OCI-LY7 (cell line): Measurements from ENCODE around the gene ENDOG. TPM values are rescaled to one million over a fixed set of nuclear protein-coding genes. Genes with fewer than 3 reads are reported as not detected.
"Not testable (repeated sequence)": the region's sequence is repeated elsewhere in the genome, so short reads cannot be mapped to it uniquely, and the experiment has no call there.

Source experiments
- BruUV-seq: library from RNA; stranded (reverse); fragments of 400-500 nt; replicated peaks from 2 replicates; lab custom pipeline; 2021; lab: Mats Ljungman, UMichigan
- CTCF ChIA-PET: fragments of 300-600 bp; sonication (Branson Sonifier 250); formaldehyde crosslinking; loops from one replicate; lab custom pipeline; 2022; ENCODE audit warnings: antibody characterized with exemption; ENCODE audit not compliant: unreplicated experiment; lab: Charles Lee
- POLR2A ChIA-PET: fragments of 300-600 bp; sonication (Branson Sonifier 250); formaldehyde crosslinking; loops from one replicate; lab custom pipeline; 2022; ENCODE audit warnings: antibody characterized with exemption; lab: Charles Lee
- DNase-seq: peaks from one replicate; pipeline ENCODE4 v3.0.0-alpha.2; 2015; ENCODE audit warnings: low spot score
- H2AFZ ChIP-seq: fragments of 200-600 bp; sonication (generic), shearing (Covaris generic); 2 replicates; pipeline ENCODE4 v1.6.1; 2014; ENCODE audit warnings: mild to moderate bottlenecking, antibody characterized with exemption, low read length, moderate library complexity
- H3K27ac ChIP-seq: fragments of 200-600 bp; sonication (generic); 2 replicates; pipeline ENCODE4 v1.5.1; 2014; ENCODE audit warnings: mixed run types, low read depth, mild to moderate bottlenecking, moderate library complexity, low read length, inconsistent platforms; ENCODE audit not compliant: poor library complexity, severe bottlenecking
- H3K36me3 ChIP-seq: fragments of 200-600 bp; sonication (generic); 2 replicates; pipeline ENCODE4 v1.6.1; 2014; ENCODE audit warnings: mild to moderate bottlenecking, antibody characterized with exemption, low read length, moderate library complexity, mixed read lengths; ENCODE audit not compliant: insufficient read depth
- H3K4me1 ChIP-seq: fragments of 200-600 bp; sonication (generic); 2 replicates; pipeline ENCODE4 v1.5.1; 2014; ENCODE audit warnings: mild to moderate bottlenecking, low read length; ENCODE audit not compliant: insufficient read depth, poor library complexity, severe bottlenecking
- H3K4me2 ChIP-seq: fragments of 200-600 bp; sonication (generic); 2 replicates; pipeline ENCODE4 v1.6.1; 2014; ENCODE audit warnings: mild to moderate bottlenecking, low read length
- H3K4me3 ChIP-seq: fragments of 200-600 bp; sonication (generic); 2 replicates; pipeline ENCODE4 v1.5.1; 2014; ENCODE audit warnings: mild to moderate bottlenecking, low read depth, low read length; ENCODE audit not compliant: poor library complexity, severe bottlenecking
- H3K79me2 ChIP-seq: fragments of 200-600 bp; sonication (generic); 2 replicates; pipeline ENCODE4 v1.6.1; 2016; ENCODE audit warnings: low read depth, mild to moderate bottlenecking, low read length, moderate library complexity, mixed read lengths; ENCODE audit not compliant: insufficient read depth
- H3K9me2 ChIP-seq: fragments of 200-600 bp; sonication (generic); 2 replicates; pipeline ENCODE4 v1.6.1; 2016; ENCODE audit warnings: mild to moderate bottlenecking, low read length, mixed read lengths; ENCODE audit not compliant: insufficient read depth
- H3K9me3 ChIP-seq: fragments of 200-600 bp; sonication (generic); 2 replicates; pipeline ENCODE4 v1.6.1; 2014; ENCODE audit warnings: mild to moderate bottlenecking, mixed run types, low read length, mixed read lengths
- H4K20me1 ChIP-seq: fragments of 200-600 bp; sonication (generic); 2 replicates; pipeline ENCODE4 v1.6.1; 2014; ENCODE audit warnings: mild to moderate bottlenecking, antibody characterized with exemption, low read length, moderate library complexity, mixed read lengths; ENCODE audit not compliant: insufficient read depth
- EZH2phosphoT487 ChIP-seq: fragments of 200-600 bp; sonication (generic); IDR thresholded peaks from 2 replicates; pipeline ENCODE4 v1.6.1; 2018; ENCODE audit warnings: low read depth, borderline replicate concordance, mild to moderate bottlenecking, mixed run types, antibody characterized with exemption, low read length, moderate library complexity, mixed read lengths
- intact Hi-C: fragments of 100-400 bp; cut with micrococcal nuclease; formaldehyde crosslinking; loops from one replicate; pipeline ENCODE4 v1.10.0; 2022; ENCODE audit not compliant: unreplicated experiment
- total RNA-seq, 2 experiments: library from RNA; depleted of rRNA in 1 of 2; stranded (reverse); fragments of >200 nt in 1 of 2; shearing (Covaris generic) in 1 of 2; gene quantifications; 2 replicates each; pipeline ENCODE4 v1.2.3, GENCODE V29; 2014 to 2022
- TF ChIP-seq, protein P1 (sequence below): fragments of 200-600 bp; sonication (generic); conservative IDR thresholded peaks from 2 replicates; pipeline ENCODE4 v1.5.1; 2014; ENCODE audit warnings: mild to moderate bottlenecking, antibody characterized with exemption, low read length, moderate library complexity, mixed read lengths

The ENDOG gene
- total RNA-seq, 2 experiments from 2014 or later = 29.4 to 35.2 TPM

DNA sequence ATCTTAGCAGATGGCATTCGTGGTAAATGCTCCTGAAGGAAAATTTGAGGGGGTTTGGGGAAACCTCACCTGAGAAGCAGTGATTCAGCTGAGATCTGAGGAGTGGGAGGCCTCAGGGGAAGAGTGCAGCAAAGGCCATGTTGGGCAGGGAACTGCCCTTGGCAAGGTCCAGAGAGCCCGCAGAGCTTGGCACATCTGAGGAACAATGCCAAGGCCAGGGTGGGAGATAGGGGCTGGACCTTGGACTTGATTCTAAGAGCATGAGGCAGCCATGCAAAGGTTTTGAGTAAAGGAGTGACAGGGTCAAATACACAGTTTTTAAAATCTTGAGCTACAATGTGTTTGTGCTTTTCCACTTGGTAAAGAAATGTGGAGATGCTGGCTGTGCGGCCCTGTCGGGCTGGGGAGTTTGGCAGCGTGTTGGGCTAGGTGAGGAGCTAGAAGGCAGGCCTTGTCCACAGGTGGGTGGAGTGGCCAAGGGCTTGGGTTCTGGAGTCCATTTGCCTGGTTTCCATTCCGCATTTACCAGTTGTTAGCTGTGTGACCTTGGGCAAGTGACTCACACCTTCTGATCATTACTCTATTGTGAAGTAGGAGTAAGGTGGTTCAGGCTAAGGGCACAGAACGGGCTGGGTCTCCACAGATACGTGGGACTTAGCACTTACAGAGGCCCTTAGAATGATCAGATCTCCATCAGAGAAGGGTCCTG, 25.2 kb upstream of the ENDOG start:
- no peaks in the 10 kb centered on the region for H4K20me1 ChIP-seq
- ChIA-PET CTCF (no interaction called here), POLR2A (interaction anchor here (0.5 to 0.7 kb wide), 2 partner anchors 10 to 51 kb away, joined by 4 to 8 read pairs; no protein-coding TSS in a partner anchor)
- no peak overlapping the region for H3K27ac ChIP-seq
- H3K4me1 ChIP-seq = peaks cover 6% of the 10 kb centered on the region
- no peak overlapping the region for H2AFZ ChIP-seq
- no peak overlapping the region for H3K4me2 ChIP-seq
- no peak for DNase-seq
- TF ChIP-seq, protein P1, sequence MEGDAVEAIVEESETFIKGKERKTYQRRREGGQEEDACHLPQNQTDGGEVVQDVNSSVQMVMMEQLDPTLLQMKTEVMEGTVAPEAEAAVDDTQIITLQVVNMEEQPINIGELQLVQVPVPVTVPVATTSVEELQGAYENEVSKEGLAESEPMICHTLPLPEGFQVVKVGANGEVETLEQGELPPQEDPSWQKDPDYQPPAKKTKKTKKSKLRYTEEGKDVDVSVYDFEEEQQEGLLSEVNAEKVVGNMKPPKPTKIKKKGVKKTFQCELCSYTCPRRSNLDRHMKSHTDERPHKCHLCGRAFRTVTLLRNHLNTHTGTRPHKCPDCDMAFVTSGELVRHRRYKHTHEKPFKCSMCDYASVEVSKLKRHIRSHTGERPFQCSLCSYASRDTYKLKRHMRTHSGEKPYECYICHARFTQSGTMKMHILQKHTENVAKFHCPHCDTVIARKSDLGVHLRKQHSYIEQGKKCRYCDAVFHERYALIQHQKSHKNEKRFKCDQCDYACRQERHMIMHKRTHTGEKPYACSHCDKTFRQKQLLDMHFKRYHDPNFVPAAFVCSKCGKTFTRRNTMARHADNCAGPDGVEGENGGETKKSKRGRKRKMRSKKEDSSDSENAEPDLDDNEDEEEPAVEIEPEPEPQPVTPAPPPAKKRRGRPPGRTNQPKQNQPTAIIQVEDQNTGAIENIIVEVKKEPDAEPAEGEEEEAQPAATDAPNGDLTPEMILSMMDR = no peak
- no peak for TF ChIP-seq EZH2phosphoT487
- H3K36me3 ChIP-seq = peaks cover 76% of the 10 kb centered on the region
- no peak overlapping the region for H3K4me3 ChIP-seq
- peaks cover 7% of the 10 kb centered on the region for H3K79me2 ChIP-seq
- intact Hi-C loops = no loop called here
- no peaks in the 10 kb centered on the region for H3K9me3 ChIP-seq
- BruUV-seq = no TSS peak
- H3K9me2 ChIP-seq = no peaks in the 10 kb centered on the region

DNA sequence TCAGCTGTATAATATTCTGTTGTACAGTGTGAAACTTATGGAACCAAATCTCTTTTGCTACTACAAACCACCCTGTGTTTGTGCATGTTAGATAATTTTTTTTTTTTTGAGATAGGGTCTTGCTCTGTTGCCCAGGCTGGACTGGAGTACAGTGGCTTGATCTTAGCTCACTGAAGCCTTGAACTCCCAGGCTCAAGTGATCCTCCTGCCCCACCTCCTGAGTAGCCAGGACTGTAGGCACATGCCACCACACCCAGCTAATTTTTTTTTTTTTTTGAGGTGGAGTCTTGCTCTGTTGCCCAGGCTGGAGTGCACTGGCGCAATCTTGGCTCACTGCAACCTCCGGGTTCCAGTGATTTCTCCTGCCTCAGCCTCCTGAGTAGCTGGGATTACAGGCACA, 23.3 kb upstream of the ENDOG start:
- DNase-seq, H3K9me2 ChIP-seq, H4K20me1 ChIP-seq, H3K27ac ChIP-seq, H2AFZ ChIP-seq, H3K4me2 ChIP-seq, H3K9me3 ChIP-seq, H3K4me1 ChIP-seq, H3K4me3 ChIP-seq, intact Hi-C loops, H3K79me2 ChIP-seq, BruUV-seq: not testable (repeated sequence)
- ChIA-PET POLR2A (interaction anchor here (0.7 kb wide), 1 partner anchor 236 kb away, joined by 3 read pairs; no protein-coding TSS in a partner anchor), CTCF (interaction anchor here (0.6 kb wide), 1 partner anchor 505 kb away, joined by 3 read pairs; no protein-coding TSS in a partner anchor)
- H3K36me3 ChIP-seq = peaks cover 88% of the 10 kb centered on the region

DNA sequence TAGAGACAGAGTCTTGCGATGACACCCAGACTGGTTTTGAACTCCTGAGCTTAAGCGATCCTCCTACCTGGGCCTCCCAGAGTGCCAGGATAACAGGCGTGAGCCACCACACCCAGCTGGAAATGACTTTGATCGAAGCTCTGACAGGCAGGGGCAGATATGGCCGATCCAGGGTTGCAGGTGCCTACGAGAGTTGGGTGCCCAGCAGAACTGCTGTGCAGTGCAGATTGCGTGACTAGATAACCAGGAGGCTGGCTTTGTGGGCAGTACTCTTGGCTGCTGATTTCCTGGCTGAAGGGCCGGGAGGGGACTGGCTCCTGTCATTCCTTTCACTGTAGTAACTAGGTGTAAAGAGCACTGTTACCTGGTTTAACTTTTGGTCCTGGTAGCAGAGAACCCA, 19.4 kb upstream of the ENDOG start:
- Histone ChIP-seq H3K9me2 (no peaks in the 10 kb centered on the region), H2AFZ (no peak overlapping the region), H3K9me3 (no peaks in the 10 kb centered on the region), H3K27ac (no peak overlapping the region), H3K79me2 (no peaks in the 10 kb centered on the region), H3K36me3 (peaks cover 82% of the 10 kb centered on the region), H3K4me2 (no peak overlapping the region), H3K4me1 (no peaks in the 10 kb centered on the region), H4K20me1 (no peaks in the 10 kb centered on the region), H3K4me3 (no peak overlapping the region)
- ChIA-PET POLR2A (no interaction called here), CTCF (no interaction called here)
- BruUV-seq = no TSS peak
- intact Hi-C loops = no loop called here
- DNase-seq = no peak
- TF ChIP-seq EZH2phosphoT487 = no peak
- TF ChIP-seq, protein P1 = no peak
